Testis (tissue), 3 donors: ENCODE measurements around the gene CHM. TPM values are rescaled to one million over a fixed set of nuclear protein-coding genes. Genes with fewer than 3 reads are reported as not detected.

ENCODE experiments used
- DNase-seq: peaks from one replicate; pipeline ENCODE4 v3.0.0-alpha.2; 2019
- H3K27ac ChIP-seq, 2 donors: fragments of 200-600 bp; sonication (generic); one replicate each; pipeline ENCODE4 v1.5.1; 2019
- H3K27me3 ChIP-seq: fragments of 200-600 bp; sonication (generic); one replicate; pipeline ENCODE4 v1.5.1; 2019
- H3K36me3 ChIP-seq: fragments of 200-600 bp; sonication (generic); one replicate; pipeline ENCODE4 v1.5.1; 2017; ENCODE audit warnings: low read depth; ENCODE audit errors: missing control alignments
- H3K4me1 ChIP-seq: fragments of 200-600 bp; sonication (generic); one replicate; pipeline ENCODE4 v1.5.1; 2019
- H3K4me3 ChIP-seq, 2 donors: fragments of 200-600 bp; sonication (generic); one replicate each; pipeline ENCODE4 v1.5.1; 2017 to 2019
- H3K9me3 ChIP-seq: fragments of 200-600 bp; sonication (generic); one replicate; pipeline ENCODE4 v1.5.1; 2017
- CTCF ChIP-seq, 3 experiments: fragments of 450-650 bp in 2 of 3; fragments of 200-600 bp in 1 of 3; sonication (generic) in 1 of 3; IDR thresholded peaks; one replicate each; pipeline ENCODE4 v1.5.1; 2016 to 2019; ENCODE audit warnings: antibody characterized with exemption in 3 of 3, mild to moderate bottlenecking in 2 of 3, moderate library complexity in 1 of 3
- POLR2A ChIP-seq: fragments of 450-650 bp; IDR thresholded peaks from one replicate; pipeline ENCODE4 v1.6.1; 2017; ENCODE audit warnings: antibody characterized with exemption, mild to moderate bottlenecking, moderate library complexity
- WGBS, 2 donors: methylation state at CpG; one replicate each; pipeline ENCODE4 v1.1.5; 2018; 5-methylcytosine and 5-hydroxymethylcytosine counted together
- intact Hi-C: fragments of 100-400 bp; cut with DNase I; formaldehyde crosslinking; loops from one replicate; pipeline ENCODE4 v1.15.1; 2023; ENCODE audit warnings: low total_unique reads
- polyA plus RNA-seq: library from polyadenylated mRNA; stranded (reverse); fragments of 350-450 nt; fragmentation: Illumina TruSeq; extraction: RNeasy Lipid Tissue Mini Kit (QIAGEN cat#74804); gene quantifications from one replicate; pipeline ENCODE4 v1.2.3, GENCODE V29; 2014; ENCODE audit warnings: low read depth, low replicate concordance; ENCODE audit not compliant: insufficient read depth
- total RNA-seq, 2 donors: library from RNA; depleted of rRNA; stranded (reverse); fragments of >200 nt; gene quantifications; one replicate each; pipeline ENCODE4 v1.2.3, GENCODE V29; 2016

Gene CHM
- total and polyA plus RNA-seq, 3 donors from 2014 or later, result 7.0 to 21.9 (median 19.0) TPM

GRCh38 chrX:85993539-85994197, 53.7 kb downstream of the CHM start:
- no peak for TF ChIP-seq CTCF (IDR thresholded peaks at IDR 0.05)
- TF ChIP-seq POLR2A, result no peak
- H3K4me3 ChIP-seq, result no peak overlapping the region
- no peak for DNase-seq
- no peak overlapping the region for H3K27ac ChIP-seq
- H3K4me1 ChIP-seq, result no peaks in the 10 kb centered on the region
- no peaks in the 10 kb centered on the region for H3K36me3 ChIP-seq
- no peaks in the 10 kb centered on the region for H3K9me3 ChIP-seq
- WGBS, 2 donors, result 79 to 87% methylated on average over 2 of the region's 2 CpGs
- H3K27me3 ChIP-seq, result no peaks in the 10 kb centered on the region
- intact Hi-C loops, result no loop called here

GRCh38 chrX:85992811-85993229, 54.5 kb downstream of the CHM start:
- Histone ChIP-seq H3K27ac (no peak overlapping the region), H3K36me3 (no peaks in the 10 kb centered on the region), H3K4me1 (no peaks in the 10 kb centered on the region), H3K27me3 (no peaks in the 10 kb centered on the region), H3K9me3 (no peaks in the 10 kb centered on the region), H3K4me3 (no peak overlapping the region)
- no peak for DNase-seq
- 80 to 86% methylated on average over 3 of the region's 3 CpGs for WGBS, 2 donors
- intact Hi-C loops, result no loop called here
- no peak for TF ChIP-seq CTCF (IDR thresholded peaks at IDR 0.05)
- TF ChIP-seq POLR2A, result no peak

- Histone ChIP-seq H3K36me3 (no peaks in the 10 kb centered on the region), H3K27ac (no peak overlapping the region), H3K9me3 (no peaks in the 10 kb centered on the region), H3K4me1 (no peaks in the 10 kb centered on the region), H3K27me3 (no peaks in the 10 kb centered on the region), H3K4me3 (no peak overlapping the region)
- TF ChIP-seq POLR2A (no peak), CTCF (IDR thresholded peaks at IDR 0.05) (no peak)
- intact Hi-C loops, result no loop called here
- 63 to 91% methylated on average over 3 of the region's 3 CpGs for WGBS, 2 donors
- DNase-seq, result no peak
Measured at GRCh38 chrX:85988353-85988752, 59.0 kb downstream of the CHM start.

GRCh38 chrX:85980286-85980685, 67.1 kb downstream of the CHM start:
- WGBS, 2 donors, result 78 to 92% methylated on average over 1 of the region's 1 CpG

More at GRCh38 chrX:85980286-85980685, 67.1 kb downstream of the CHM start:
- Histone ChIP-seq H3K27ac (no peak overlapping the region), H3K4me3 (no peak overlapping the region), H3K4me1 (no peaks in the 10 kb centered on the region), H3K27me3 (no peaks in the 10 kb centered on the region), H3K9me3 (no peaks in the 10 kb centered on the region), H3K36me3 (no peaks in the 10 kb centered on the region)
- DNase-seq, result no peak
- TF ChIP-seq CTCF (IDR thresholded peaks at IDR 0.05) (no peak), POLR2A (no peak)
- intact Hi-C loops, result no loop called here
